Measurements from ENCODE around the gene MRPL55.

GRCh38 chr1:228084325-228084724 is 24.8 kb downstream of the MRPL55 start:
- TF ChIP-seq EZH2phosphoT487 (IDR thresholded peaks at IDR 0.05; ENCODE audit: unreplicated experiment): no peak
- no peak for TF ChIP-seq CTCF (conservative IDR thresholded peaks at IDR 0.05; ENCODE audit: low read depth in 2 of 2)
- TF ChIP-seq JUNB (IDR thresholded peaks at IDR 0.05; ENCODE audit: unreplicated experiment): no peak
- TF ChIP-seq EZH2 (IDR thresholded peaks at IDR 0.05; ENCODE audit: low read depth, unreplicated experiment): no peak
- TF ChIP-seq POLR2AphosphoS5 (IDR thresholded peaks at IDR 0.05; ENCODE audit: low read depth): no peak
- no peak for TF ChIP-seq NANOG (IDR thresholded peaks at IDR 0.05; ENCODE audit: borderline replicate concordance)
- no peak for TF ChIP-seq ZNF331 (CRISPR knock-in tag; IDR thresholded peaks at IDR 0.05; ENCODE audit: low read depth)
- no peak for TF ChIP-seq REST (IDR thresholded peaks at IDR 0.05; ENCODE audit: unreplicated experiment)

All from GM23338 (cell line).